ENCODE data around the gene MYO15A.

DNA sequence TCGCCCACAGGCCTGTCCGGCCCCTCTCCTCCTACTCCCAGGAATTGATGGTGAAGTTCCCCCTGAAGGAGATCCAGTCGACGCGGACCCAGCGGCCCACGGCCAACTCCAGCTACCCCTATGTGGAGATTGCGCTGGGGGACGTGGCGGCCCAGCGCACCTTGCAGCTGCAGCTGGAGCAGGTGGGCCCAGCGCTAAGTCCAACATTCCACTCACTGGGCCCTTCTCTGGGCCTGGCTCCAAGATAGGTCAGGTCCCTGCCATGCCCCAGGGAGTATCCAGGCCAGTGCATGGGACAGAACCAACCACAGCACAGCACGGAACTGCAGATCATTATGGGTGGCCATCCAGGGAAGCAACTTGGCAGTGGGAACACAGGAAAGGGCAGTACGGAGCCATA lies 65.2 kb downstream of the MYO15A start:
- TF ChIP-seq, protein P1, sequence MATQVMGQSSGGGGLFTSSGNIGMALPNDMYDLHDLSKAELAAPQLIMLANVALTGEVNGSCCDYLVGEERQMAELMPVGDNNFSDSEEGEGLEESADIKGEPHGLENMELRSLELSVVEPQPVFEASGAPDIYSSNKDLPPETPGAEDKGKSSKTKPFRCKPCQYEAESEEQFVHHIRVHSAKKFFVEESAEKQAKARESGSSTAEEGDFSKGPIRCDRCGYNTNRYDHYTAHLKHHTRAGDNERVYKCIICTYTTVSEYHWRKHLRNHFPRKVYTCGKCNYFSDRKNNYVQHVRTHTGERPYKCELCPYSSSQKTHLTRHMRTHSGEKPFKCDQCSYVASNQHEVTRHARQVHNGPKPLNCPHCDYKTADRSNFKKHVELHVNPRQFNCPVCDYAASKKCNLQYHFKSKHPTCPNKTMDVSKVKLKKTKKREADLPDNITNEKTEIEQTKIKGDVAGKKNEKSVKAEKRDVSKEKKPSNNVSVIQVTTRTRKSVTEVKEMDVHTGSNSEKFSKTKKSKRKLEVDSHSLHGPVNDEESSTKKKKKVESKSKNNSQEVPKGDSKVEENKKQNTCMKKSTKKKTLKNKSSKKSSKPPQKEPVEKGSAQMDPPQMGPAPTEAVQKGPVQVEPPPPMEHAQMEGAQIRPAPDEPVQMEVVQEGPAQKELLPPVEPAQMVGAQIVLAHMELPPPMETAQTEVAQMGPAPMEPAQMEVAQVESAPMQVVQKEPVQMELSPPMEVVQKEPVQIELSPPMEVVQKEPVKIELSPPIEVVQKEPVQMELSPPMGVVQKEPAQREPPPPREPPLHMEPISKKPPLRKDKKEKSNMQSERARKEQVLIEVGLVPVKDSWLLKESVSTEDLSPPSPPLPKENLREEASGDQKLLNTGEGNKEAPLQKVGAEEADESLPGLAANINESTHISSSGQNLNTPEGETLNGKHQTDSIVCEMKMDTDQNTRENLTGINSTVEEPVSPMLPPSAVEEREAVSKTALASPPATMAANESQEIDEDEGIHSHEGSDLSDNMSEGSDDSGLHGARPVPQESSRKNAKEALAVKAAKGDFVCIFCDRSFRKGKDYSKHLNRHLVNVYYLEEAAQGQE (IDR thresholded peaks at IDR 0.05; ENCODE audit: insufficient read depth in 1 of 2, low read depth in 2 of 2, low read length in 2 of 2) = no peak
- TF ChIP-seq POLR2AphosphoS5 (IDR thresholded peaks at IDR 0.05; ENCODE audit: low read depth, low read length) = no peak
- no peak for TF ChIP-seq SIN3A (IDR thresholded peaks at IDR 0.05; ENCODE audit: borderline replicate concordance, insufficient read depth, low read length)
- no peak for TF ChIP-seq TAF1 (IDR thresholded peaks at IDR 0.05; ENCODE audit: borderline replicate concordance, insufficient read depth, low read length)
- TF ChIP-seq FOXP2 (optimal IDR thresholded peaks at IDR 0.05; ENCODE audit: borderline replicate concordance, extremely low read depth, extremely low read length, insufficient read depth) = no peak

Measured in PFSK-1 (cell line).